Suprapubic skin (tissue), 4 donors: ENCODE data around the gene ZNF324B. TPM values are rescaled to one million over a fixed set of nuclear protein-coding genes. Genes with fewer than 3 reads are reported as not detected.
A peak's percentile ranks its signal among the peaks of the same experiment; 100 is the strongest.
"Not testable (repeated sequence)": the region's sequence is repeated elsewhere in the genome, so short reads cannot be mapped to it uniquely, and the experiment has no call there.

Experiments
- DNase-seq, 2 donors: peaks; one replicate each; pipeline ENCODE4 v3.0.0-alpha.2; 2019; ENCODE audit warnings: low spot score in 2 of 2
- H3K27ac ChIP-seq: fragments of 200-600 bp; sonication (generic); one replicate; pipeline ENCODE4 v1.5.1; 2019
- H3K27me3 ChIP-seq: fragments of 200-600 bp; sonication (generic); one replicate; pipeline ENCODE4 v1.5.1; 2019
- H3K36me3 ChIP-seq: fragments of 200-600 bp; sonication (generic); one replicate; pipeline ENCODE4 v1.5.1; 2019
- H3K4me1 ChIP-seq: fragments of 200-600 bp; sonication (generic); one replicate; pipeline ENCODE4 v1.5.1; 2019
- H3K4me3 ChIP-seq: fragments of 200-600 bp; sonication (generic); one replicate; pipeline ENCODE4 v1.5.1; 2019; ENCODE audit warnings: mild to moderate bottlenecking
- H3K9me3 ChIP-seq: fragments of 200-600 bp; sonication (generic); one replicate; pipeline ENCODE4 v1.5.1; 2019
- CTCF ChIP-seq, 2 donors: fragments of 200-600 bp in 1 of 2; fragments of 450-650 bp in 1 of 2; sonication (generic) in 1 of 2; IDR thresholded peaks; one replicate each; pipeline ENCODE4 v1.5.1; 2016 to 2019; ENCODE audit warnings: antibody characterized with exemption in 2 of 2, mild to moderate bottlenecking in 1 of 2, moderate library complexity in 1 of 2
- EP300 ChIP-seq: sonication (generic); formaldehyde crosslinking; IDR thresholded peaks from one replicate; pipeline ENCODE4 v1.6.1; 2017; ENCODE audit warnings: antibody characterized with exemption
- POLR2A ChIP-seq, 2 donors: fragments of 450-650 bp; IDR thresholded peaks; one replicate each; pipeline ENCODE4 v1.6.1; 2017; ENCODE audit warnings: antibody characterized with exemption in 2 of 2, mild to moderate bottlenecking in 2 of 2, moderate library complexity in 2 of 2
- POLR2AphosphoS5 ChIP-seq, 3 donors: sonication (generic); formaldehyde crosslinking; IDR thresholded peaks; one replicate each; pipeline ENCODE4 v1.6.1; 2017; ENCODE audit warnings: antibody characterized with exemption in 3 of 3
- WGBS: methylation state at CpG from one replicate; pipeline ENCODE4 v1.1.5; 2018; 5-methylcytosine and 5-hydroxymethylcytosine counted together
- total RNA-seq, 4 donors: library from RNA; depleted of rRNA; stranded (reverse); fragments of >200 nt; gene quantifications; one replicate each; pipeline ENCODE4 v1.1.0, GENCODE V29; 2016

Gene ZNF324B
- 10 to 100 TPM in 3 of 4 donors, 1 to 10 TPM in 1; 9.7 to 28.7 (median 13.8) TPM for total RNA-seq

GRCh38 chr19:58451358-58452101 is at the start of gene ZNF324B:
Gene ZNF324B (plus strand): TSS chr19:58451622. CDS start chr19:58453702, 2,080 bp downstream.
- Histone ChIP-seq H3K4me3 (peak within 1 kb of the TSS; percentile 95), H3K9me3 (no peaks in the 10 kb centered on the region), H3K4me1 (peaks cover 13% of the 10 kb centered on the region), H3K27ac (peak within 1 kb of the TSS; percentile 78), H3K36me3 (peaks cover 25% of the 10 kb centered on the region), H3K27me3 (peaks cover 18% of the 10 kb centered on the region)
- TF ChIP-seq CTCF (IDR thresholded peaks at IDR 0.05) = no peak
- peak in 1 of 2 donors; percentile 11 for TF ChIP-seq POLR2A (IDR thresholded peaks at IDR 0.05)
- no peak for TF ChIP-seq EP300
- peak in 1 of 3 donors; percentile 51 for TF ChIP-seq POLR2AphosphoS5 (IDR thresholded peaks at IDR 0.05)
- peak; percentile 98 for DNase-seq
- 3% methylated on average over 14 of the region's 79 CpGs for WGBS

GRCh38 chr19:58401840-58402421 is 49.5 kb upstream of the ZNF324B start:
- no peaks in the 10 kb centered on the region for H3K9me3 ChIP-seq
- WGBS = 16% methylated on average over 19 of the region's 23 CpGs
- DNase-seq = no peak
- no peaks in the 10 kb centered on the region for H3K36me3 ChIP-seq
- peaks cover 24% of the 10 kb centered on the region for H3K4me1 ChIP-seq
- H3K27ac ChIP-seq = peak overlapping the region; percentile 65
- H3K27me3 ChIP-seq = peaks cover 8% of the 10 kb centered on the region
- peak overlapping the region; percentile 69 for H3K4me3 ChIP-seq
- no peak for TF ChIP-seq POLR2AphosphoS5 (IDR thresholded peaks at IDR 0.05)
- TF ChIP-seq POLR2A (IDR thresholded peaks at IDR 0.05) = no peak
- TF ChIP-seq CTCF (IDR thresholded peaks at IDR 0.05) = no peak
- TF ChIP-seq EP300 = no peak

- H3K4me3 ChIP-seq, H3K36me3 ChIP-seq, H3K27ac ChIP-seq, DNase-seq, H3K27me3 ChIP-seq, H3K9me3 ChIP-seq: not testable (repeated sequence)
- peaks cover 37% of the 10 kb centered on the region for H3K4me1 ChIP-seq
- 69% methylated on average over 5 of the region's 5 CpGs for WGBS
Measured at GRCh38 chr19:58403920-58404478, 47.4 kb upstream of the ZNF324B start.

- 73% methylated on average over 10 of the region's 10 CpGs for WGBS
- Histone ChIP-seq H3K9me3 (no peaks in the 10 kb centered on the region), H3K36me3 (no peaks in the 10 kb centered on the region), H3K27ac (no peak overlapping the region), H3K27me3 (no peaks in the 10 kb centered on the region), H3K4me1 (peaks cover 32% of the 10 kb centered on the region), H3K4me3 (peak overlapping the region; percentile 94)
- DNase-seq = no peak
- TF ChIP-seq POLR2A (IDR thresholded peaks at IDR 0.05) (no peak), EP300 (no peak), CTCF (IDR thresholded peaks at IDR 0.05) (no peak), POLR2AphosphoS5 (IDR thresholded peaks at IDR 0.05) (no peak)
Measured at GRCh38 chr19:58406818-58407657, 44.4 kb upstream of the ZNF324B start.

- H3K4me3 ChIP-seq = peak overlapping the region; percentile 94
- WGBS = 30% methylated on average over 12 of the region's 22 CpGs
- peak overlapping the region; percentile 89 for H3K27ac ChIP-seq
- peaks cover 30% of the 10 kb centered on the region for H3K4me1 ChIP-seq
- no peak for TF ChIP-seq CTCF (IDR thresholded peaks at IDR 0.05)
- TF ChIP-seq POLR2AphosphoS5 (IDR thresholded peaks at IDR 0.05) = no peak
- no peak for TF ChIP-seq POLR2A (IDR thresholded peaks at IDR 0.05)
- no peak for TF ChIP-seq EP300
- H3K9me3 ChIP-seq = no peaks in the 10 kb centered on the region
- no peak for DNase-seq
- no peaks in the 10 kb centered on the region for H3K36me3 ChIP-seq
- no peaks in the 10 kb centered on the region for H3K27me3 ChIP-seq
Measured at GRCh38 chr19:58407658-58408151, 43.7 kb upstream of the ZNF324B start.
